B cell (primary cell): ENCODE results near the gene SIGLEC10. TPM values are rescaled to one million over a fixed set of nuclear protein-coding genes. Genes with fewer than 3 reads are reported as not detected.

ENCODE experiments used
- ATAC-seq: fragments of 200-7000 bp; cut with Tn5 transposase; one replicate; pipeline ENCODE4 v1.10.0; 2021; ENCODE audit warnings: low read depth, mild to moderate bottlenecking, moderate number of reproducible peaks, moderate library complexity
- CTCF ChIA-PET: fragments of 350-600 bp; sonication (Branson Sonifier 250); formaldehyde crosslinking; loops from one replicate; lab custom pipeline; 2021; ENCODE audit warnings: antibody characterized with exemption, inconsistent platforms; lab: Charles Lee
- POLR2A ChIA-PET: fragments of 350-600 bp; sonication (Branson Sonifier 250); formaldehyde crosslinking; loops from one replicate; lab custom pipeline; 2021; ENCODE audit warnings: antibody characterized with exemption; lab: Charles Lee
- DNase-seq: peaks from one replicate; pipeline ENCODE4 v3.0.0; 2013
- H2AFZ ChIP-seq: 2 replicates; pipeline ENCODE4 v1.6.1; 2012; ENCODE audit warnings: mild to moderate bottlenecking, low read depth, low read length; ENCODE audit not compliant: insufficient read depth, poor library complexity, severe bottlenecking
- H3K27ac ChIP-seq, 2 donors: 1 replicate in 1 of 2; 2 replicates in 1 of 2; pipeline ENCODE4 v1.5.1; 2012 to 2013; ENCODE audit warnings: low read length in 2 of 2, mild to moderate bottlenecking in 2 of 2, moderate library complexity in 1 of 2
- H3K27me3 ChIP-seq, 4 experiments: fragments of 200-600 bp in 1 of 4; sonication (generic) in 1 of 4; replicated peaks in 1 of 4; 1 replicate in 2 of 4; 2 replicates in 2 of 4; pipeline versions ENCODE4 v1.6.1 to v1.7.0; 2013 to 2016; ENCODE audit warnings: low read length in 3 of 4, mild to moderate bottlenecking in 2 of 4, mixed read lengths in 1 of 4, moderate library complexity in 1 of 4; ENCODE audit not compliant: insufficient read depth in 4 of 4, control insufficient read depth in 3 of 4; ENCODE audit errors: control extremely low read depth in 1 of 4
- H3K36me3 ChIP-seq, 2 experiments: replicated peaks in 1 of 2; 1 replicate in 1 of 2; 2 replicates in 1 of 2; pipeline versions ENCODE4 v1.6.1 to v1.7.1; 2013; ENCODE audit warnings: low read length in 1 of 2; ENCODE audit not compliant: insufficient read depth in 2 of 2, control insufficient read depth in 1 of 2; ENCODE audit errors: control extremely low read depth in 1 of 2, extremely low read depth in 1 of 2
- H3K4me1 ChIP-seq, 2 donors: fragments of 200-600 bp in 1 of 2; sonication (generic) in 1 of 2; 1 replicate in 1 of 2; 2 replicates in 1 of 2; pipeline versions ENCODE4 v1.5.1 to v1.6.1; 2013 to 2017; ENCODE audit warnings: low read length in 2 of 2; ENCODE audit not compliant: control insufficient read depth in 2 of 2, insufficient read depth in 2 of 2
- H3K4me2 ChIP-seq: replicated peaks from 2 replicates; pipeline ENCODE3; 2012; ENCODE audit warnings: mild to moderate bottlenecking, low read depth, low read length; ENCODE audit not compliant: poor library complexity, severe bottlenecking
- H3K4me3 ChIP-seq, 5 experiments: fragments of 200-600 bp in 1 of 5; sonication (generic) in 1 of 5; 1 replicate in 3 of 5; 2 replicates in 2 of 5; pipeline versions ENCODE4 v1.5.1 to v1.7.0; 2011 to 2016; ENCODE audit warnings: low read length in 4 of 5, mild to moderate bottlenecking in 4 of 5, low read depth in 2 of 5, control low read depth in 1 of 5, moderate library complexity in 1 of 5; ENCODE audit not compliant: insufficient read depth in 1 of 5; ENCODE audit errors: control extremely low read depth in 1 of 5, extremely low read depth in 1 of 5
- H3K79me2 ChIP-seq: fragments of 200-600 bp; sonication (generic); one replicate; pipeline ENCODE4 v1.6.0; 2016; ENCODE audit warnings: low read length; ENCODE audit not compliant: control insufficient read depth, insufficient read depth
- H3K9ac ChIP-seq: fragments of 200-600 bp; sonication (generic); 2 replicates; pipeline ENCODE4 v1.6.1; 2017; ENCODE audit warnings: mild to moderate bottlenecking, low read length, moderate library complexity
- H3K9me3 ChIP-seq, 3 donors: one replicate each; pipeline versions ENCODE4 v1.6.1 to v1.7.1; 2013; ENCODE audit warnings: low read length in 2 of 3; ENCODE audit not compliant: control insufficient read depth in 2 of 3, insufficient read depth in 1 of 3; ENCODE audit errors: control extremely low read depth in 1 of 3
- H4K20me1 ChIP-seq: 2 replicates; pipeline ENCODE4 v1.6.0; 2012; ENCODE audit warnings: mild to moderate bottlenecking, low read length; ENCODE audit not compliant: insufficient read depth, control insufficient read depth, poor library complexity, severe bottlenecking
- H3K27ac Mint-ChIP-seq: one replicate; pipeline ENCODE4 v1.8.0; 2021; ENCODE audit warnings: mixed read lengths
- H3K27me3 Mint-ChIP-seq: one replicate; pipeline ENCODE4 v1.8.0; 2021; ENCODE audit warnings: mixed read lengths
- H3K4me1 Mint-ChIP-seq: one replicate; pipeline ENCODE4 v1.8.0; 2021; ENCODE audit warnings: mixed read lengths
- H3K4me3 Mint-ChIP-seq: one replicate; pipeline ENCODE4 v1.8.0; 2021; ENCODE audit warnings: mixed read lengths
- H3K9me3 Mint-ChIP-seq: one replicate; pipeline ENCODE4 v1.8.0; 2022; ENCODE audit warnings: mixed read lengths; ENCODE audit not compliant: insufficient read depth
- EZH2 ChIP-seq: IDR thresholded peaks from 2 replicates; pipeline ENCODE4 v1.6.1; 2012; ENCODE audit warnings: borderline replicate concordance, low read depth, mild to moderate bottlenecking, moderate library complexity, low read length; ENCODE audit not compliant: insufficient read depth, poor library complexity, severe bottlenecking
- WGBS: methylation state at CpG from one replicate; pipeline ENCODE4 v1.1.5; 2013; ENCODE audit warnings: missing lambda C conversion rate; ENCODE audit not compliant: insufficient coverage; 5-methylcytosine and 5-hydroxymethylcytosine counted together
- intact Hi-C: fragments of 100-400 bp; cut with micrococcal nuclease; formaldehyde crosslinking; loops from one replicate; pipeline ENCODE4 v1.10.0; 2022
- polyA plus RNA-seq: library from polyadenylated mRNA; depleted of rRNA; stranded (reverse); fragments of >200 nt; gene quantifications from 2 replicates; pipeline ENCODE4 v1.2.3, GENCODE V29; 2012
- total RNA-seq, 2 donors: library from RNA; stranded (reverse); fragments of 120-200 nt in 1 of 2; gene quantifications; 1 replicate in 1 of 2; 2 replicates in 1 of 2; pipeline versions ENCODE4 v1.2.3 to v1.2.4, GENCODE V29; 2013 to 2022
- TF ChIP-seq, protein P1 (sequence below): fragments of 200-600 bp; IDR thresholded peaks from one replicate; pipeline ENCODE4 v1.8.0; 2022; ENCODE audit warnings: antibody characterized with exemption, mild to moderate bottlenecking

SIGLEC10 gene
- total and polyA plus RNA-seq, 2 donors (not counting 1 experiment from before 2014, with no cell fraction given), result 49.1 to 87.6 TPM

DNA sequence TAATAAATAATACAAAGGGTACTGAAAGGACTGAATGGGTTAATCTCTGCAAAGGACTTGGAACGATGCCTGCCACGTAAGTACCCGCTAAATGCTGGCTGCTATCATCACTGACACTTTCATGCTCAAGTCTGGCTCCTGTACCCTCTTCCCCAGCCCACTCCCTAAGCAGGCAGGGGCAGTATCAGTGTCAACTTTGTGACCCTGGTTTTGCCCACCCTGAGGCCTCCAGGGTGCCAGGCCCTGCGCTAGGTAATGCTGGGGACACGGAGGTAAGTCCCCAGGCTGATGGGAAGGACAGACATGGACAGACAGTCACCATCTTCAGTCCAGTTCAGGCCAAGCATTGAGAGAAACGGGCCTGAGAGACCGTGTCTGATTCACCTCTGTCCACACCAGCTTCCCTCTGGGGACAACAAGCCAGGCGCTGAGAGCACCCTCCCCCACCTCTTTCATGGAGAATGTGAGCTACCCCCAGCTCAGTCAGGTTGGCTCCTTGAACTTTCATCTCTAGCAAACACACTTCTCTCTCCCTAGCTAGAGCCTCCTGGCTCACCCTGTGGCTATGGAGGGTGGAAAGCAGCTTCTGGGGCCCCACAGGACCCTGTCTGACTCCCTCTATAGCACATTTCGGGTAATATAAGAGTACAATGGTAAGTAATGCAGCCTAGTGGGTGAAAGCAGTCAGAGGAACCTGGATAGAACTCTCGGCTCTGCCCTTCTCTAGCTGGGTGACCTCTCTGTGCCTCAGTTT, 52.1 kb downstream of the SIGLEC10 start:
- TF ChIP-seq, protein P1, sequence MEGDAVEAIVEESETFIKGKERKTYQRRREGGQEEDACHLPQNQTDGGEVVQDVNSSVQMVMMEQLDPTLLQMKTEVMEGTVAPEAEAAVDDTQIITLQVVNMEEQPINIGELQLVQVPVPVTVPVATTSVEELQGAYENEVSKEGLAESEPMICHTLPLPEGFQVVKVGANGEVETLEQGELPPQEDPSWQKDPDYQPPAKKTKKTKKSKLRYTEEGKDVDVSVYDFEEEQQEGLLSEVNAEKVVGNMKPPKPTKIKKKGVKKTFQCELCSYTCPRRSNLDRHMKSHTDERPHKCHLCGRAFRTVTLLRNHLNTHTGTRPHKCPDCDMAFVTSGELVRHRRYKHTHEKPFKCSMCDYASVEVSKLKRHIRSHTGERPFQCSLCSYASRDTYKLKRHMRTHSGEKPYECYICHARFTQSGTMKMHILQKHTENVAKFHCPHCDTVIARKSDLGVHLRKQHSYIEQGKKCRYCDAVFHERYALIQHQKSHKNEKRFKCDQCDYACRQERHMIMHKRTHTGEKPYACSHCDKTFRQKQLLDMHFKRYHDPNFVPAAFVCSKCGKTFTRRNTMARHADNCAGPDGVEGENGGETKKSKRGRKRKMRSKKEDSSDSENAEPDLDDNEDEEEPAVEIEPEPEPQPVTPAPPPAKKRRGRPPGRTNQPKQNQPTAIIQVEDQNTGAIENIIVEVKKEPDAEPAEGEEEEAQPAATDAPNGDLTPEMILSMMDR, result no peak
- no peak for TF ChIP-seq EZH2
- Histone ChIP-seq H3K27me3 (no peaks in the 10 kb centered on the region), H3K9ac (peak overlapping the region; percentile 83), H3K4me3 (peak overlapping the region; percentile 65 to 94 (median 78)), H2AFZ (peak overlapping the region; percentile 89), H3K4me1 (peaks cover 5 to 31% of the 10 kb centered on the region in 2 donors), H4K20me1 (no peaks in the 10 kb centered on the region), H3K9me3 (no peaks in the 10 kb centered on the region), H3K27ac (peak overlapping the region; percentile 80 to 87), H3K79me2 (peaks cover 11% of the 10 kb centered on the region), H3K36me3 (no peaks in the 10 kb centered on the region), H3K4me2 (peak overlapping the region; percentile 98)
- ATAC-seq (no peak), DNase-seq (peak; percentile 66)
- H3K27ac Mint-ChIP-seq, result peak overlapping the region; percentile 95
- peak overlapping the region; percentile 97 for H3K4me3 Mint-ChIP-seq
- H3K9me3 Mint-ChIP-seq, result no peaks in the 10 kb centered on the region
- ChIA-PET POLR2A (interaction anchor here (0.5 to 1.2 kb wide), 4 partner anchors 22 to 1034 kb away, joined by 3 to 14 read pairs (median 6); no protein-coding TSS in a partner anchor), CTCF (interaction anchor here (0.5 to 1.5 kb wide), 8 partner anchors 22 to 1992 kb away, joined by 3 to 7 read pairs (median 4); partner anchors contain the start of gene SIGLEC10)
- H3K4me1 Mint-ChIP-seq, result peaks cover 37% of the 10 kb centered on the region
- intact Hi-C loops, result no loop called here
- no peaks in the 10 kb centered on the region for H3K27me3 Mint-ChIP-seq
- 51% methylated on average over 9 of the region's 10 CpGs for WGBS
